Measurements from ENCODE around the gene SLC29A3. TPM values are rescaled to one million over a fixed set of nuclear protein-coding genes. Genes with fewer than 3 reads are reported as not detected.

The SLC29A3 gene
- polyA plus RNA-seq, 3 donors = 9.7 to 28.4 (median 16.6) TPM

DNA sequence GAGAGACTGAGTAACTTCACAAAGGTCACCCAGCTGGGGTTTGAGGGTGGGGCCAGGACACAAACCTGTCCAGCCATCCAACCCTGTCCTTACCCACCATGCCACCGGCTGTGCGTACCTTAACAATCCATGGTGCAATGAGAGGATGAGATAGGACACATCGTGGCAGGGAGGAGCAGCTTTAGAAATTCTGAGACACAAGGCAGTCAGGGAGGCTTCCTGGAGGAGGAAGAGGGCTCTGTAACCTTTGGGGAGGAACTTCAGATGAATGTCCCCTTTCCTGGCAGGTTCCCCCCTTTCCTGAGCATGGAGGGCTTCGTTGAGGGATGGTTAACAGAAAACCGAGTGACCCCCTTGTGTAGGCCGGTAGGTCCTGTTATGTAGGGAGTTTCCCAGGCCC lies 35.6 kb upstream of the SLC29A3 start:
- H3K79me2 ChIP-seq (ENCODE audit: insufficient read depth, low read length) = no peaks in the 10 kb centered on the region
- Mint-ChIP-seq H3K4me1 (peaks cover 25% of the 10 kb centered on the region), H3K4me3 (no peak overlapping the region), H3K9me3 (no peaks in the 10 kb centered on the region), H3K27ac (peak overlapping the region in 1 of 7 donors; percentile 20), H3K36me3 (no peaks in the 10 kb centered on the region), H3K27me3 (ENCODE audit: low read depth in 3 of 3) (peaks cover 0 to 4% (median 0%) of the 10 kb centered on the region in 3 donors)
- H3K27ac ChIP-seq (ENCODE audit: low read depth in 1 of 2, low read length in 2 of 2) = no peak overlapping the region
- TF ChIP-seq, protein P1, sequence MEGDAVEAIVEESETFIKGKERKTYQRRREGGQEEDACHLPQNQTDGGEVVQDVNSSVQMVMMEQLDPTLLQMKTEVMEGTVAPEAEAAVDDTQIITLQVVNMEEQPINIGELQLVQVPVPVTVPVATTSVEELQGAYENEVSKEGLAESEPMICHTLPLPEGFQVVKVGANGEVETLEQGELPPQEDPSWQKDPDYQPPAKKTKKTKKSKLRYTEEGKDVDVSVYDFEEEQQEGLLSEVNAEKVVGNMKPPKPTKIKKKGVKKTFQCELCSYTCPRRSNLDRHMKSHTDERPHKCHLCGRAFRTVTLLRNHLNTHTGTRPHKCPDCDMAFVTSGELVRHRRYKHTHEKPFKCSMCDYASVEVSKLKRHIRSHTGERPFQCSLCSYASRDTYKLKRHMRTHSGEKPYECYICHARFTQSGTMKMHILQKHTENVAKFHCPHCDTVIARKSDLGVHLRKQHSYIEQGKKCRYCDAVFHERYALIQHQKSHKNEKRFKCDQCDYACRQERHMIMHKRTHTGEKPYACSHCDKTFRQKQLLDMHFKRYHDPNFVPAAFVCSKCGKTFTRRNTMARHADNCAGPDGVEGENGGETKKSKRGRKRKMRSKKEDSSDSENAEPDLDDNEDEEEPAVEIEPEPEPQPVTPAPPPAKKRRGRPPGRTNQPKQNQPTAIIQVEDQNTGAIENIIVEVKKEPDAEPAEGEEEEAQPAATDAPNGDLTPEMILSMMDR (IDR thresholded peaks at IDR 0.05) = no peak
- WGBS (ENCODE audit: insufficient coverage) = 100% methylated on average over 1 of the region's 6 CpGs
- H3K4me2 ChIP-seq (replicated peaks; ENCODE audit: extremely low read depth, low read length, poor library complexity, severe bottlenecking) = no peak overlapping the region
- no peak overlapping the region for H3K9ac ChIP-seq (ENCODE audit: insufficient read depth, low read length, poor library complexity, severe bottlenecking)
- no peaks in the 10 kb centered on the region for H3K27me3 ChIP-seq (ENCODE audit: control insufficient read depth in 2 of 2, insufficient read depth in 2 of 2, low read length in 2 of 2)
- H3K36me3 ChIP-seq (replicated peaks in 1 of 2; ENCODE audit: control insufficient read depth in 1 of 2, insufficient read depth in 2 of 2, low read length in 2 of 2) = no peaks in the 10 kb centered on the region
- H3K4me3 ChIP-seq (replicated peaks in 1 of 3; ENCODE audit: low read depth in 2 of 3, low read length in 3 of 3) = no peak overlapping the region
- intact Hi-C loops (cut with micrococcal nuclease) = no loop called here
- no peak for DNase-seq
- H3K4me1 ChIP-seq (ENCODE audit: control insufficient read depth in 1 of 2, insufficient read depth in 2 of 2, low read length in 2 of 2) = peaks cover 24% of the 10 kb centered on the region in 2 donors
- no peak overlapping the region for H2AFZ ChIP-seq (ENCODE audit: insufficient read depth, low read depth, low read length, poor library complexity, severe bottlenecking)
- H4K20me1 ChIP-seq (ENCODE audit: insufficient read depth, low read length) = no peaks in the 10 kb centered on the region
- H3K9me3 ChIP-seq (replicated peaks in 1 of 2; ENCODE audit: control insufficient read depth in 1 of 2, insufficient read depth in 1 of 2, low read length in 2 of 2) = no peaks in the 10 kb centered on the region

DNA sequence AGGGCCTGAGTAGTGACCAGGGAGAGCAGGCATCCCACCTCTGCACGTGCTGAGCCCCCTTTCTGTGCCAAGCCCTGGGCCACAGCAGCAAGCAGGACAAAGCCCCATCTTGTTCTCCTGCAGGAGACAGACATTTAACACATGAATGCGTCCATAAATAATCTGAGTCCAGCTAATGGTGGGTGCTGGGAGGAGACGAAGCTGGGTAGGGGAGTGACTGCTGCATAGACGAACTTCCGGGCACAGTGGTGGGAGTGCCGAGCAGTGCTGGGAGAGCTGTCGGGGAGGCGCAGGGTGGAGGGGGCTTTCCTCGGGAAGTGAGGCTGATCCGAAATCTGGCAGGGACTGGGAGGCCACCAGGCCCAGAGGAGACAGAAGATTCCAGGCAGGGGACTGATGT lies 35.2 kb upstream of the SLC29A3 start:
- peaks cover 21 to 23% of the 10 kb centered on the region in 2 donors for H3K4me1 ChIP-seq (ENCODE audit: control insufficient read depth in 1 of 2, insufficient read depth in 2 of 2, low read length in 2 of 2)
- Mint-ChIP-seq H3K27ac (no peak overlapping the region), H3K4me3 (peak overlapping the region in 1 of 2 donors; percentile 58), H3K27me3 (ENCODE audit: low read depth in 3 of 3) (peaks cover 0 to 2% (median 2%) of the 10 kb centered on the region in 3 donors), H3K36me3 (no peaks in the 10 kb centered on the region), H3K4me1 (peaks cover 25% of the 10 kb centered on the region), H3K9me3 (no peaks in the 10 kb centered on the region)
- DNase-seq = no peak
- no peak overlapping the region for H2AFZ ChIP-seq (ENCODE audit: insufficient read depth, low read depth, low read length, poor library complexity, severe bottlenecking)
- H4K20me1 ChIP-seq (ENCODE audit: insufficient read depth, low read length) = no peaks in the 10 kb centered on the region
- TF ChIP-seq, protein P1 (IDR thresholded peaks at IDR 0.05) = no peak
- no peaks in the 10 kb centered on the region for H3K36me3 ChIP-seq (replicated peaks in 1 of 2; ENCODE audit: control insufficient read depth in 1 of 2, insufficient read depth in 2 of 2, low read length in 2 of 2)
- no peaks in the 10 kb centered on the region for H3K79me2 ChIP-seq (ENCODE audit: insufficient read depth, low read length)
- no peak overlapping the region for H3K9ac ChIP-seq (ENCODE audit: insufficient read depth, low read length, poor library complexity, severe bottlenecking)
- no peaks in the 10 kb centered on the region for H3K27me3 ChIP-seq (ENCODE audit: control insufficient read depth in 2 of 2, insufficient read depth in 2 of 2, low read length in 2 of 2)
- intact Hi-C loops (cut with micrococcal nuclease) = no loop called here
- no peaks in the 10 kb centered on the region for H3K9me3 ChIP-seq (replicated peaks in 1 of 2; ENCODE audit: control insufficient read depth in 1 of 2, insufficient read depth in 1 of 2, low read length in 2 of 2)
- WGBS (ENCODE audit: insufficient coverage) = 98% methylated on average over 10 of the region's 10 CpGs
- no peak overlapping the region for H3K4me2 ChIP-seq (replicated peaks; ENCODE audit: extremely low read depth, low read length, poor library complexity, severe bottlenecking)
- H3K4me3 ChIP-seq (replicated peaks in 1 of 3; ENCODE audit: low read depth in 2 of 3, low read length in 3 of 3) = no peak overlapping the region
- no peak overlapping the region for H3K27ac ChIP-seq (ENCODE audit: low read depth in 1 of 2, low read length in 2 of 2)

Data from CD14-positive monocyte (primary cell).